Kidney capillary endothelial cell (primary cell): ENCODE measurements around the gene ATE1.
"Not testable (repeated sequence)": the region's sequence is repeated elsewhere in the genome, so short reads cannot be mapped to it uniquely, and the experiment has no call there.

ENCODE experiments used
- DNase-seq: peaks from one replicate; pipeline ENCODE4 v3.0.0-alpha.2; 2018; ENCODE audit warnings: low spot score

ATE1 gene

DNA sequence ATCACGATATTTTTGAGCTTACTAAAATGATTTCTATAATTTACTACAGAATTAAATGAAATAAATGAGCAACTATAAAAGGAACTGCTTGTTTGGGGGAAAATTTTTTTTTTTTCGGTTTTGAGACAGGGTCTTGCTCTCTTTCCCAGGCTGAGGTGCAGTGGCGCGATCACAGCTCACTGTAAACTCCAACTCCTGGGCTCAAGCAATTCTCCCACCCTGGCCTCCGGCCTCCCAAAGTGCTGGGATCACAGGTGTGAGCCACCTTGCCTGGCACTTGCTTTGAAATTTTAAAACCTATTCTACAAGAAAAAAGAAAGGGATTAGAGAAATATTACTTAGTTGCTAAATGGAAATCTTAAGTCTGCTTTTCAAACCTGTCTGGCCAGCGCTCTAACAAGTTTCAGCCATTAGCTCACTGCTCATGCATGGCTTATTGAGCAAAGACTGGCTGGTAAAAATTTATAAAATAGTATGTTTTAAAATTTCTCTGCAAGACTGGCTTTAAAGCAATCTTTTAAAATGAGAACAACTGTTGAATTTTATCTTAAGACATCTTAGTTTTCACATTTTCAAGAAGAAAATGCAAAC lies 144.0 kb downstream of the ATE1 start:
- no peak for DNase-seq

DNA sequence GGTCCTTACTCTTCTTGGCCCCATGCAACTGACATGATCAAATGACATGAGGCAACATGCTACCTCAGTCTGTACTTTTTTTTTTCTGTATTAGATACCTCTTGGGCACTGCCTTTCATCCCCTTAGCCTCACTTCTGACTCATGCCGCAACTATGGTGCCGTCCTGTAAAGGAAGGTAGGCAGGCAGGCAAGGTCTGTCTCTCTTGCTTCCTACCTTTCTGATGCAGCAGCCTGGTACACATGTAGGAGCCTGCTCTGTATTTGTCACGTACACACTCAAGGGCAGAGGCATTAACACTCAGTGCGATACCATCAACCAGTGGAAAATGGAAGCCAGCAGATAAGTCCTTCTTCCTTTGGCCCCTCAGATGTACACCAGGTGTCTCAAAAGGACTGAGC lies 146.7 kb downstream of the ATE1 start:
- no peak for DNase-seq

DNA sequence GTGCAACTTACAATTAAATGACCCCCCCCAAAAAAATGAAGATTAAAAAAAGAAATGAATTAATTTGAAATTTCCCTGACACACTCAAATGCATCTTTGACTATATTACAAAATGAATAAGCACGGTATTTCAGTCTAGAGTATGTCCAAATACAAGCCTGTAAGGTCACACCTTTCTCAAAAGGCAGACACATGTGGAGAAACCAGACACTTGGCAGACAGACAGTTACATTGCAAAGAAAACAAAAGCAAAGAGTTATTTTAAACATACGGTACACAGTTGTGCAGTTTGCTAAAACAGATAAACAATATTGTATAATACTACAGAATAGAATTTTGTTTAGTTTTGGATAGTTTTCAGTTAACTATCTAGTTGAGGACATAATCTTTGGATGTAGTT lies 153.0 kb downstream of the ATE1 start:
- no peak for DNase-seq

DNA sequence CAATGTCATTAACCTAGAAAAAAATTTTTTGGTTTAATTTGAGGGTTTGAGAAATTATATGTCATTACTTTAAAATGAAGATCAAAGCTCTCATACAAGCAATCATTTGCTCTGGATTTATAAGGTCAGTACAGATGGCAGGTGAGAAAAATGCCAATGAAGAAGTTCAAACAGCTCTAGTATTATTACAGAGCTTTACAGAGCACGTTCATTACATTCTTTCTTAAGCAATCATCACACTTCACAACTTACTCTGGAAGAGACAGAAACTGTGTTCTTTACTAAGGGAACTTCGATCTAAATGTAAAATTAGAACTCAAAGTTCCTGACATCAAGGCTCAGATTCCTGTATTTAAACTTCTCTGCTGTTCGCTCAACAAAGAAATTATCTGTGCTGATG lies 153.4 kb downstream of the ATE1 start:
- DNase-seq, result no peak

DNA sequence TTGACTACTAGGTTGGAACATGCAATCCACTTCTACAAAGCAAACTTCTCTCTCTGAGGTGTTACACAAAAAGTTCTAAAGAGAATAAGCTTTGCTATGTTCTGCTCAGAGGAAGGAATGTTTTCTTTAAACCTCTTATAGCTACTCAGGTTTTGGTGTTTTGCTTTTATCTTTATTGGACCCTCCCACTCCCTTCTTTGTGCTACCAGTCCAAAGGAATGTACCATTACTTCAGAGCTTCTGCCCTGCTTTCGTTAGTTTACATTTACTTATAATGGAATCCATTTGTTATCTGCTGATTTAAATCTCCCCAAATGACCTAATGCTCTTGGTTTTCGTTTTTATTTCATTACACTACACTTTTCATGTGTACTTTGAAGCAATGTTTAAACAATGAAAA lies 154.9 kb downstream of the ATE1 start:
- DNase-seq, result no peak

DNA sequence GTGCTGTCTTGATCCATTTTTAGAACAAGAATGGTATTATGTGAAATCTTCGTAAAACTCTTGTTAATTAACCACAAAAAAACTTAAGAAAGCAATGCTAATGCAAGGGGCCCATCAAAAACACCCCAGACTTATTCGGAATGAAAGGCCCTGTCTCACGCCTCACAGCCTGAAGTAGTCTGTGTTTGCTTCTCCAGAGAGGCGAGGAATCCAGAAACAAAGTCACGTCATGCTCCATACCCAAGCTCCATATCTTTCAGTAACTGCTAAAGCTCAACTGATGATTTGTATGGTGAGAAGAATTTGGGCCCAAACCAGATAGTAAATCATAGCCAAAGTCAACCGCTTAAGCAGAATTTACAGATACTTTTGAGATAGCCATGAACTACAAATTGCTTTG lies 155.4 kb downstream of the ATE1 start:
- no peak for DNase-seq

DNA sequence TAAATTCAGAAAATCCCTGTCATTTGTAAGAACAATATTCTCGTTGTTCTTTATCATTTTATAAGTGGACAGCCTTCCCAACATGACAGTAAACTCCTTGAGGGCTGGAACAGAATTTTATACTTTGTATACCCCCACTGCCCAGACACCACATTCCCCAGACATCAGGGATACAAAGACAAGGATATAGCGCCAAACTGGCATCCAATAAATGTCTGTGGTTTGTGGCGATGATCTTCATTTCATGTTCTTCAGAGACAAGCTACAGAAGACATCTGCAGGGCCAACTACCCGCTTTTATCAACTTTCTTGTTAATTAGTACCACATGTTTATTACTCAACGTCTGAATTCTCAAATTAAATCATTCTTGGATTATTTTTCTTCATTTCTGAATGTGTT lies 155.9 kb downstream of the ATE1 start:
- DNase-seq, result no peak

DNA sequence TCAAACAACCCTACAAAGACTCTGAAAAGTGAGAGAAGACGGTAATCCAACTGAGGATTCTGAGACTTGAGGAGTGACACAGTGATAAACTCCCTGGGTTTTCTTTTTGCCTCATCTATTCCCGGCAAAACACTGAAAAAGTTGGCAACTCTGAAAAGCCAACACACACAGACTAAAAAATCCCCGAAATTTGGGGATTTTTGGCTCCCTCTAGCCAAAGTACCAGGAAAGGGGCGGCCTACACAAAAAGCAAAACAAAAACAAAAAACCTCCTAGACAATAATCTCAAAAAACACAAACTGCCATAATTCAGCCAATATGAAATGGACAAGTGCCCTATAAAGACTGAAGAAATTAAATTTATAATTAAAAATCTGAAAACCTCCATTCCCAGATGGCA lies 161.4 kb downstream of the ATE1 start:
- DNase-seq, result no peak

DNA sequence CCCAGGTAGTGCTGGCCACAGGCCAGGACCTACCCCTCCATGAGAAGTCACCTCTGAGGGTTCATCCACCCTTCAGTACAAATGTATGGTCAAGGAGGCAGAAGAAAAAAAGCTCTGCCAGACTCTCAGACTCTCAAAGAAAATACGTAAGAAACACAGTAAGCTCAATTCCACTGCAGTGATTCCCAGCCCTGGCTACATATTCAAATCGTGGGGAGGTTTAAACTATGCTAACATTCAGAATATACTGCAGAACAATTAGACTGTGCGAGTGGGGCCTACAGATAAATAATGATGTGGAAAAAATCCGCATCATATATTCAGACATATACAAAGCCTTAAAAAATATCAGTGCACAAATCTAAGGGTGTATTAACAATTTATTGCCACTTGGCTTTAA lies 162.6 kb downstream of the ATE1 start:
- no peak for DNase-seq

DNA sequence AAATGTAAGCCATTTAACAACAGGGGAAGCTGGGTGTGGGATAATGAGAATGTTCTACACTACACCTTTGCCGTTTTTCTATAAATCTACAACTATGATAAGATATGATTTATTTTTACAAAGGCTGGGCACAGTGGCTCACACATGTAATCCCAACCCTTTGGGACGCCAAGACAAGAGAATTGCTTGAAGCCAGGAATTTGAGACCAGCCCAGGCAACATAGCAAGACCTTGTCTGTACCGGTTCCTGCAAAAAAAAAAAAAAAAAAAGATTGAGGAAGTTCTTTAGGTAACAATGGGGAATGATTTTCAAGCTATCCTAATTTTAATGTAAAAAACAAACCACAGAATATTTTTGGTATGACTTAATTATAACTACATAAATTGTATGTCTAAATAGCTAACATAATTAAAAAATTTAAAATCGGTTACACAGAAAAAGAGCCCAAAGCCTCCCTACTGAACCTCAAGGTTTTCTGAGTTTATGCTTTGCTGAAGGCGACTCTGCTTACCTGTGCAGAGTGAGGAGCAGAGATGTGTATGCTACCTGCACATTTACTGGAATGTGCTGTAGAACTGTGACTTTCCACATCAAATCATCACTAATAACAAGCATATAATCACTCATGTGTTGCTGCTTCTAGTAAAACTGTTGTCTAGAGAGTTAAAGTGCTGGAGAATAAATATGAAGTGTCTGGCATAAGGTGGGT lies 163.4 kb downstream of the ATE1 start:
- DNase-seq, result no peak

DNA sequence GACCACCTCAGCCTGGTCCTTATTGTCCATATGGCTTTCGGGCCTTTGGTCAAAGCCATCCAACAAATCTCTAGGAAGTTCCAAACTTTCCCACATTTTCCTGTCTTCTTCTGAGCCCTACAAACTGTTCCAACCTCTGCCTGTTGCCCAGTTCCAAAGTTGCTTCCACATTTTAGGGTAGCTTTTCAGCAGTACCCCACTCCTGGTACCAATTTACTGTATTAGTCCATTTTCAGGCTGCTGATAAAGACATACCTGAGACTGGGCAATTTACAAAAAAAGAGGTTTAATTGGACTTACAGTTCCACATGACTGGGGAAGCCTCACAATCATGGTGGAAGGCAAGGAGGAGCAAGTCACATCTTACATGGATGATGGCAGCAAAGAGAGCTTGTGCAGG lies 170.6 kb downstream of the ATE1 start:
- not testable (repeated sequence) for DNase-seq

DNA sequence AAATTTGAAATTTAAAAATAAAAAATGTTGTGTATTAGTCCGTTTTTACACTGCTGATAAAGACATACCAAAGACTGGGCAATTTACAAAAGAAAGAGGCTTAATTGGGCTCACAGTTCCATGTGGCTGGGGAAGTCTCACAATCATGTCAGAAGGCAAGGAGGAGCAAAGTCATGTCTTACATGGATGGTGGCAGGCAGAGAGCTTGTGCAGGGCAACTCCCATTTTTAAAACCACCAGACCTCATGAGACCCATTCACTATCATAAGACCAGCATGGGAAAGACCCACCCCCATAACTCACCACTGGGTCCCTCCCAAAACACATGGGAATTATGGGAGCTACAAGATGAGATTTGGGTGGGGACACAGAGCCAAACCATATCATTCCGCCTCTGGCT lies 172.3 kb downstream of the ATE1 start:
- not testable (repeated sequence) for DNase-seq

DNA sequence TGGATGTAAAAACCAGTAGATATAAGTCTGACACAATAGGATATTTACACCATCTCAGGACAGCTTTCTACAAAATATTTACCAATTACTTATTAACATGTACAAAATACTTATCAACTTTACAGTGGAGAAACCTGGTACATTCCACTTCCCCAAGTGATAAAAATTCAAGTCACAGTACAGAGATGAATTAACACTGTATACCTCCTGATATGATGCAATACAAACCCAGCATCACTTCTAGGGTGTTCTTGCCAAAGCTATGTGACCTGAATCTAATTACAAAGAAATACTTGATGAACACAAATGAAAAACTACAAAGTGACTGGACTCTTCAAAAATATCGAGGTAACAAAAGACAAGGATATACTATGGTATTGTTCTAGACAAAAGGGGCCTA lies 173.2 kb downstream of the ATE1 start:
- DNase-seq, result no peak

DNA sequence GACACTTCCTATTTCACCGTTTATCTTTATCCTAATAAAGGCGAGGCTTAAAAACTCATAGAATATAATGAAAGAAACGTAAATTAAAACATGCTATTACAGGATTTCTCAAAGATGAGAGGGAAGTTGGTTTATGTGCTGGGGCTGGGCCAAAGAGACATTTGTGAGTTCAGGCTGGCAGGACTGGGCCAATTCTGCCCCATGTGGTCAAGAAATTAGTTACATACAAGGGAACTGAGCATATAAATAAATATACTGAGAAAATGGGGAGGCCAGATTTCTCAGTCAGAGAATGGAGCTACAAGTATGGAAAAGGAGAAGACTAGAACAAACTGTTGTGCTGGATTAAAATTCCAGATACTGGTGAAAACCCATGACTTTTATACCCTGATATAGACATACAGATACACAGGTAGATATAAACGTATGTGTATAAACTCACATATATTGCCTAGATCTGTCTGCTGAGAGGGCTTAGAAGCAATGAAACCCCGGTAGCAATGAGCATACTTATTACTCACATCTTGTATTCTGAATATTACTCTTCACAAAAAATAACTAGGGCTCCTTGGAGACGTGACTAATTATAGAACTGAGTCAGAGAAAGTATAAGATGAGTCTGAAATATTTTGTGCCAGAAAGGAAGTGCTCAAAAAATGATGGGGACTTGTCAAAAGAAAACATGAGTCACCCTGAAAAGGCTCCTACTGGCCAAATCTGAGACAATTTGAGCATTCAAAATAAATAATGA lies 173.9 kb downstream of the ATE1 start:
- peak; percentile 98 for DNase-seq

DNA sequence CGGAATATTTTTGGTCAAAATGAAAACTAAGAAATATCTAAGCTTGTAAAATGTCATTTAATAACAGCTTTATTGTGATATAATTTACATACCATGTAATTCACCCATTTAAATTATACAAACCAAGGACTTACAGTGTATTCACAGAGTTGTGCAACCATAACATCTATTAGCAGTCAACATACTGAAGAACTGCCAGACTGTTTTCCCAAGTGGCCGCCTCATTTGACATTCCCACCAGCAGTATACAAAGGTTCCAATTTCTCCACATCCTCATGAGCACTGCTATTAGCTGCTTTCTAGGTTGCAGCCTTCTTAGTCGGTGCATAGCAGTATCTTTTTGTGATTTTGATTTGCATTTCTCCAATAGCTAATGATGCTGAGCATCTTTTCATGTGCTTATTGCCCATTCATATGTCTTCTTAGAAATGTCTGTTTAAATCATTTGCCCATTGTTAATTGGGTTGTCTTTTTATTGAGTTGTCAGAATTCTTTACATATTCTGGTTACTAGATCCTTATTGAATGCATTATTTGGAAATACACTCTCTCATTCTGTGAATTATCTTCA lies 176.6 kb downstream of the ATE1 start:
- DNase-seq, result no peak

DNA sequence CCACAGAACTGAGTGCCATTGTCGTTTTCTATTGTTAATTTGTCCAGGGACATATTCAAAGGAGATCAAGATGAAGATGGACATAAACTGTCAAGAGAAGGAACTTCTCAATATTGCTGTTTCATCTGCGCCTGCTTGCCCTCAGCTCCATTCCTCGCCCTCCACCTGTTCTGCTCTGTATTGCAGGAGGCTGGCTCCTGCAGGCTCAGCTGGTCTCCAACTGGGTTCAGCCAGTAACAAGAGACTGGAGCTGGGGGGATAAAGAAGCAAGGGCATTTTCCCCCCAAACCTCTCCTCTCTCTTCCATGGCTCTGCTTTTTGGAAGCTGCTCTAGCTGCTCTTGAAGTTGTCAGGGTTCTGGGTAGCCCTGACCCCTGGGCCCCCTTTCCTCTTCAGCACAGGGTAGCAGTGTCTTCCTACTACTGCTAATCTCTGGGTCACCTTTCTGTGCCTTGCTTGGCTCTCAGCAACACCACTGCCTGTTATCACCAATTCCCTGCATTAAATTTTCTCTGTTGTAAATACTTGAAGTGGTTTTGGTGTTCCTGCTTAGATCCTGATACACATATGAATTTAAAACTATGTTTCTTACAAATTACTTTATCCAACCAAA lies 180.6 kb downstream of the ATE1 start:
- DNase-seq, result no peak

DNA sequence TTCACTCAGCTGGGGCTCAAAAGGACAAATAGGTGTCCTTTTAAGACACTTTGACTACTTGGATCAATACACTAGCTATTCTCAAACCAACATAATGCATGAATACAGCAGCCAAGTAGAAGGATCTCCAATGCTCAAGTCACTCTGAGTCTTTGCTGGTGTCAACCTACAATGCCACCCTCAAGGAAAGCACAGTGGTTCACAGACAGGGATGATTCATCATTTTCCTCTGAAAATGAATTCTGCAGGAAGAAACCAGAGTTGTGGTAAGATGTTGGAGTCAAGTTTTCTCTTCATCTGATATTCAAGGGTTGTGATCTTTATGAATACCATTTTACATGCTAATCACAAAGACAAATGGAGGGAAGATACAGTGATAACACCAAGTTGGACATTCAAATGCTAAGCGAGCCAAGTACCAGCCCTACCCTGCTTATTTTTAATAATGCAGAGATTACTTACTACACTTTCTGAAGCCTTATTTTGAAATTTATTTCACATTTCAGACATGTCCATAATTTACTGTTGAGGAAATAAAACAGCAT lies 186.5 kb downstream of the ATE1 start:
- peak; percentile 18 for DNase-seq

DNA sequence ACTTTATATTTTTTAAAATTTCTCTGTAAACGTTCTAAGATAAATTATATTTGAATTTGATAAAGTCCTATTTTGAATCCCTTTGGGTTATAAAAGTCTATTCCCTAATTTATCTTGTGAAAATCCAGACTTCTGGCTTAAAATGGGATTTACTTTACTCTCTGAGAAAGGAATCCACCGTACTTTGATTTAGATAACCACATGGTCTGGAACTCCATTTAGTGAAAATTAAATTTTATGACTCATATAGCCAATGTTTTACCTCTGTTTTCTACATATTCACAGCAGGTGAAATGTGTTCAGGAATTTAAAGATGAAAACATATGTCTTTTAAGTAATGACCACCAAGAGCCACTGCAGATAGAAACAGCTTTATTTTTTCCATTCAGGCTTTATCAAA lies 187.8 kb downstream of the ATE1 start:
- DNase-seq, result no peak

DNA sequence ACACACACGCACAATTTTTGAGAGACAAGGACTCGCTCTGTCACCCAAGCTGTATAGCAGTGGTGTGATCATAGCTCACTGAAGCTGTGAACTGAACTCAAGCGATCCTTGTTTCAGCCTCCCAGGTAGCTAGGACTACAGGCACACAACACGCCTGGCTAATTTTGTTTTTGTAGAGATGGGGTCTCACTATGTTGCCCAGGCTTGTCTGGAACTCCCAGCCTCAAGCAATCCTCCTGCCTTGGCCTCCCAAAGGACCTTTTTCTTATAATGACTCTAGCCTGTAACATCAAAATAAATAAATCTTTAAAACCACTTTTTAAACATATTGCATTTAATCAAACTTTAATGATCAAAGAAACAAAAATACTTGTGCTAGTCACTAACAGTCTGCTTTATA lies 188.7 kb downstream of the ATE1 start:
- no peak for DNase-seq

DNA sequence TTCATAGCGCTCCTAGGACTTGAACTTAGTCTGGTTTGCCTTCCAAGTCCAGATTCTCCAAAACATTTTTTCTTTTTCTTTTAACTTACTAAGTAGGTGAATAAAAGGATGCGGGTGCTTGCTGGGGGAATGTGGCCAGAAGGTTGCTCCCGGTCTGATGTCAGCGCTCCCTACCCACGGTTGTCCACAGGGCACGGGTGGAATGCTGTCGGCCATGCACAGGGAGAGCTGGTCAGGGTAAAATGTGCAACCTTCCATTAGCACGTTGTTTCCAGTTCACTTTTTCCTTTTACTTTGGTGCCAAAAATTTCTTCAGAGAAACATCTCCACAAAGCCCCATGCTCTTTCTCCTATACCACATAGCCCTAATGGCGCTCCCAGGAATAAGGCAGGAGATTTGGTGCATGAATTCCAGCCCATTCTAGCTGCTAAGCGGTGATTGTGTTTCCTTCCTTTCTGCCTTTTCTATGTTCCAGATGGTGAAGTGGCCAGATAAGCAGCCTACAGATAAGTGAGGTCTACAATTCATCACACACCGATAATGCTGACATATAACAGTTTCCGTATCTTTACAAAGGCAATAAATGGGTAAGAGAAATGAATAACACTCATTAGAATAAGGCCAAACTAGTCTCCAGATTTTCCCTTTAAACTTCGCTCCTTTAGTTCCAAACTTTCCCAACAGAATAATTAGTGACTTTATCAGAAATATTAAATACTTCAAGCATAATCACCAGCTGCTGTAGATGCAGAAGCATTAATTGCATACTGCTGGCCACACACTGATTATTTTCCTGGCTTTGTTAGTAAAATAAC lies 191.3 kb downstream of the ATE1 start:
- no peak for DNase-seq

DNA sequence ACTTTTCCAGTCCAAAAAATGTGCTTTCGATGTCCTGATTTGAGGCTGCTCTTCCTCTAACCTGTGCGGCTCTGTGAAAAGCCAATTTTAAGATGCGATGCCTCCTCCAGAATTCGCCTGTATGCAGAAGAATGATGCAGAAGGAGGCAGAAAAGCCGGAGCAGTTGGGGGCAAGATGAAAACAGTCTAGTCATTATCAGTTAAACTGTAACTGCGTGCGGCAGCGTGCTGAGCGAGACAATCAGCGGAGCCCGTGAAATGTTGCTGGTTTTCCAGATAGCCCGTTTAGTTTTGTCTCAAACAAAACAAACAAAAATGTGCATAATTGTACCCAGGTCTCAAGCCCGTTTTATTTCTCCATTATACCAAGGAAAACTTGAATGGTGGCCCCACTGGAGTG lies 192.6 kb downstream of the ATE1 start:
- no peak for DNase-seq
